NCI-H1048 (cell line): ENCODE measurements around the gene ARID3B.
A peak's percentile ranks its signal among the peaks of the same experiment; 100 is the strongest.

ENCODE experiments used
- DNase-seq: peaks from one replicate; lab custom pipeline; 2025; lab: John Stamatoyannopoulos, UW

The ARID3B gene

GRCh38 chr15:74604983-74605794 is 64.2 kb downstream of the ARID3B start:
- no peak for DNase-seq

GRCh38 chr15:74605795-74606150 is 64.8 kb downstream of the ARID3B start:
- no peak for DNase-seq

- DNase-seq, result no peak
Observed at GRCh38 chr15:74608786-74609185, 67.8 kb downstream of the ARID3B start.

GRCh38 chr15:74609938-74610301 is 68.9 kb downstream of the ARID3B start:
- DNase-seq, result no peak

- DNase-seq, result no peak
Observed at GRCh38 chr15:74610302-74610951, 69.4 kb downstream of the ARID3B start.

GRCh38 chr15:74611341-74611740 is 70.3 kb downstream of the ARID3B start:
- no peak for DNase-seq

GRCh38 chr15:74611834-74612233 is 70.8 kb downstream of the ARID3B start:
- DNase-seq, result no peak

- DNase-seq, result no peak
Observed at GRCh38 chr15:74612677-74613076, 71.7 kb downstream of the ARID3B start.

- no peak for DNase-seq
Observed at GRCh38 chr15:74613089-74613952, 72.3 kb downstream of the ARID3B start.

- DNase-seq, result no peak
Observed at GRCh38 chr15:74613953-74614743, 73.1 kb downstream of the ARID3B start.

- DNase-seq, result peak; percentile 52
Observed at GRCh38 chr15:74614744-74615507, 73.9 kb downstream of the ARID3B start.

- DNase-seq, result peak; percentile 89
Observed at GRCh38 chr15:74615508-74616365, 74.7 kb downstream of the ARID3B start, which contains the start of gene CLK3. Gene CLK3 (plus strand): TSS chr15:74615836. CDS start chr15:74619197, 3,361 bp downstream.

GRCh38 chr15:74616366-74616939 is 75.4 kb downstream of the ARID3B start:
- DNase-seq, result peak; percentile 24

- DNase-seq, result no peak
Observed at GRCh38 chr15:74616996-74617395, 76.0 kb downstream of the ARID3B start.

- DNase-seq, result no peak
Observed at GRCh38 chr15:74618841-74619596, 78.0 kb downstream of the ARID3B start.

GRCh38 chr15:74619916-74620635 is 79.1 kb downstream of the ARID3B start:
- no peak for DNase-seq

GRCh38 chr15:74620636-74621545 is 79.9 kb downstream of the ARID3B start:
- DNase-seq, result no peak
